Bronchial epithelial cell (primary cell): ENCODE data around the gene OBI1. TPM values are rescaled to one million over a fixed set of nuclear protein-coding genes. Genes with fewer than 3 reads are reported as not detected.

Source experiments
- DNase-seq: peaks from one replicate; pipeline ENCODE4 v3.0.0-alpha.2; 2010; ENCODE audit warnings: low read depth
- FAIRE-seq: peaks from 2 replicates; lab custom pipeline; 2011; peaks lifted over from hg19 to GRCh38; lab: Jason Lieb, UNC
- H3K27me3 ChIP-seq: 2 replicates; pipeline ENCODE4 v1.5.1; 2011; ENCODE audit warnings: low read length; ENCODE audit not compliant: control insufficient read depth, insufficient read depth
- H3K36me3 ChIP-seq: 2 replicates; pipeline ENCODE4 v1.5.1; 2011; ENCODE audit warnings: low read length; ENCODE audit not compliant: control insufficient read depth, insufficient read depth
- H3K4me3 ChIP-seq: 2 replicates; pipeline ENCODE4 v1.5.1; 2011; ENCODE audit warnings: mild to moderate bottlenecking, low read depth, low read length, control low read depth
- total RNA-seq: library from RNA; depleted of rRNA; stranded (reverse); fragments of >200 nt; gene quantifications from 2 replicates; pipeline ENCODE4 v1.2.1, GENCODE V29; 2014
- TF ChIP-seq, protein P1 (sequence below): IDR thresholded peaks from 2 replicates; pipeline ENCODE4 v1.5.1; 2011; ENCODE audit warnings: mild to moderate bottlenecking, moderate library complexity, low read length, control low read depth, inconsistent platforms; ENCODE audit not compliant: insufficient read depth, severe bottlenecking

The OBI1 gene
- total RNA-seq, 1 donor from 2014 or later = 16.6 TPM

GRCh38 chr13:78660495-78660857, 1.5 kb upstream of the OBI1 start:
- H3K27me3 ChIP-seq = no peaks in the 10 kb centered on the region
- DNase-seq (no peak), FAIRE-seq (no peak)
- TF ChIP-seq, protein P1, sequence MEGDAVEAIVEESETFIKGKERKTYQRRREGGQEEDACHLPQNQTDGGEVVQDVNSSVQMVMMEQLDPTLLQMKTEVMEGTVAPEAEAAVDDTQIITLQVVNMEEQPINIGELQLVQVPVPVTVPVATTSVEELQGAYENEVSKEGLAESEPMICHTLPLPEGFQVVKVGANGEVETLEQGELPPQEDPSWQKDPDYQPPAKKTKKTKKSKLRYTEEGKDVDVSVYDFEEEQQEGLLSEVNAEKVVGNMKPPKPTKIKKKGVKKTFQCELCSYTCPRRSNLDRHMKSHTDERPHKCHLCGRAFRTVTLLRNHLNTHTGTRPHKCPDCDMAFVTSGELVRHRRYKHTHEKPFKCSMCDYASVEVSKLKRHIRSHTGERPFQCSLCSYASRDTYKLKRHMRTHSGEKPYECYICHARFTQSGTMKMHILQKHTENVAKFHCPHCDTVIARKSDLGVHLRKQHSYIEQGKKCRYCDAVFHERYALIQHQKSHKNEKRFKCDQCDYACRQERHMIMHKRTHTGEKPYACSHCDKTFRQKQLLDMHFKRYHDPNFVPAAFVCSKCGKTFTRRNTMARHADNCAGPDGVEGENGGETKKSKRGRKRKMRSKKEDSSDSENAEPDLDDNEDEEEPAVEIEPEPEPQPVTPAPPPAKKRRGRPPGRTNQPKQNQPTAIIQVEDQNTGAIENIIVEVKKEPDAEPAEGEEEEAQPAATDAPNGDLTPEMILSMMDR = no peak
- H3K36me3 ChIP-seq = no peaks in the 10 kb centered on the region
- no peak overlapping the region for H3K4me3 ChIP-seq

DNA sequence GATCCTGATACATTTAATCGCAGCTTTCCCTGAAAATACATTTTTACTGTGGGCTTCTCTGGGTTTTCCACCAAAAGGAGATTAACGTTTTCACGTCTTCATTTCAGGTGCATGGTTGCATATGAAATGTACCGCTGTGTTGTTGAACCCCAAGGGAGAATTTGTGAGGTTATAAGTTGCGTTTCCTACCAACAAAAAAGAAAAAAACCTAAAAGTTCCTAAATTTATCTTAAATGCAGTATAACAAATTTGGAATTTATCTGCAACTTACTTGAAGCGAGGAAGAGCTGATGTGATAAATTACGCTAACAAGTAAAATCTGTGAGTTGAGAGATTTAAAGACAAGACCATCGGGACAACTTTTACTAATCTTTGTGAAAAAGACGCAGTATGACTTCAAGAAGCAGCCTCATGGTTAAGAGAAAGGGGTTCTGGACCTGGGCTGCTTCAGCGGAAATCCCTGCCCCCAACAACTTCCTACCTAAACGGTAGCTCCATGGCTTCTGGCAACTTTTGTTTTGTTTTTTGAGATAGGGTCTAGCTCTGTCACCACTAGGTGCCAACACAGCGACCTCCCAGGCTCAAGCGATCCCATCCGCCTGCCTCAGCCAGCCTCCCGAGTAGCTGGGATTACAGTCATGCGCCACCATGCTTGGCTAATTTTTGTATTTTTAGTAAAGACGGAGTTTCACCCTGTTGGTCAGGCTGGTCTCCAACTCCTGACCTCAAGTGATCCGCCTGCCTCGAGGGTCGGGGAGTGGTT, 958 bp upstream of the OBI1 start:
- DNase-seq (no peak), FAIRE-seq (no peak)
- Histone ChIP-seq H3K27me3 (no peaks in the 10 kb centered on the region), H3K36me3 (no peaks in the 10 kb centered on the region), H3K4me3 (peak overlapping the region; percentile 95)
- TF ChIP-seq, protein P1 = no peak

DNA sequence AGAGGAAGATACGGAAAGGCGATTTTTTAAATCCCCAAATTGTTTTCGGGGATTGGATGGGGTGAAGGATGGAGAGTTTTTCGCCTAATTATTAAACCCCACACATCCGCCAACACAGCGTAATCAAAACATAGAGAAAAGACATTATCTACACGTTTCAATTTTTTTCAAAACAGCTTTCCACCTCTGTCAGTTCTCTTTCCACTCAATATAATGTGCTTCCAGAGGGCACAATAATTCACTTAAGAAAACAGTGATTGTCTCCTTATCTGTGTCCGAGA, 435 bp upstream of the OBI1 start:
- no peaks in the 10 kb centered on the region for H3K36me3 ChIP-seq
- peak overlapping the region; percentile 95 for H3K4me3 ChIP-seq
- no peak for FAIRE-seq
- no peak for DNase-seq
- TF ChIP-seq, protein P1 = no peak
- no peaks in the 10 kb centered on the region for H3K27me3 ChIP-seq

DNA sequence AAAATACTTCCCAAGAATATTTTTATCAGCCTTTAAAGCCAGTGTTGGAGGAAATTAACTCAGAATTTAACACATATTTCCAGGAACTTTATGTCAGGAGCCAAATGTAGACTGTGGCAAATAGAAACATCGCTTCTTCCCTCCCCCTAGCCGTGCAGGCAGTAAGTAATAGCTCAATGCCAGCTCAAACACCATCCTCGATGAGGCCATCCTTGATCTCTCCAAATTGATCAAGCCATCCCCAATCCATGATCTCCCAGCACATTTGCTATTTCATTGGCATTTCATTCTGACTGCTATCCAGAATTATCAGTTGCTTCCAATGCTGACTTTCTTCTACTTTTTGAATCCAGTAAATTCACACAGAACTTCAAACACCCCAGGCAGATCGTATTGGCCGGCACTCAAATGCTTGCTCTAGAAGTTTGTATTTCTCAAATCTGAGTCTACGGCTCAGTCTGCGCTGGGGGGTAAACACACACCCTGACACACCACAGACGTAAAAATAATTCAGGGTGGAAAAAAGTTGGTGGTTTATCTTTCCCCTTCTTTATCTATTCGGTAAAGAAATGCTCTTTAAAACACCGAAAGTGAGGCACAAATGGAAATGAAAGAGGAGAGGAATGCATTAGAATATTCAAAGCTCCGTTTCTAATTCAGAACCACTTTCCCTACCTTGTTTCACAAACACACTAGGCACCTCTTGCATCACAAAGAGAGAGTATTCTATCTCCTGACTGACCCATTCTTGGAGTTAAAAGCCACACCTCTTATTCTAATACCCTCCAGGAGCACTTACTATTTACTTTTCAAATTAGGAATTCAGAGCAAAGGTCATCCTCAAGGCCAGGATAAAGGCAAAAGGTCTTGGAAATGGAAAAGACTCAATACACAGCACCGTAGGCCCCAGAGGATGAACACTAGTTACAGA, 991 bp downstream of the OBI1 start:
- H3K4me3 ChIP-seq = peak overlapping the region; percentile 95
- TF ChIP-seq, protein P1 = no peak
- H3K36me3 ChIP-seq = no peaks in the 10 kb centered on the region
- H3K27me3 ChIP-seq = no peaks in the 10 kb centered on the region
- FAIRE-seq = no peak
- DNase-seq = peak; percentile 44

DNA sequence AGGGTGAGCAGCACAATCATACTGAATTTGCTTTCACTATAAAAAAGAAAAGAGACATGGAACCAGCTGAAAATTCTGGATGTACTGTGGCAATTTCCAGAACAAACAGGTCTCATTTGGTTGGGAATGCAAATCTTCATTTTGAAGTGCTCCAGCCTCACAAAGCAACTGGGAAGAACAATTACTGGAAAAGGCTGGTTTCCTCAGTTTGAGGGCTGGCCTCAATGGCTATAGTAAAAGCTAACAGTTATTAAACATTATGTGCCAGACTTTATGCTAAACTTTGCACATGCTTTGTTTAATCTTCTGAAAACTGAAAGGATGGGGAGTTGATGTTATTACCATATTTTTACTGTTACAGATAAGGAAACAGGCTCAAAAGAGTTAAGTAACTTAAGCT, 3.0 kb downstream of the OBI1 start:
- H3K27me3 ChIP-seq = no peaks in the 10 kb centered on the region
- no peak for DNase-seq
- FAIRE-seq = no peak
- no peaks in the 10 kb centered on the region for H3K36me3 ChIP-seq
- TF ChIP-seq, protein P1 = no peak
- H3K4me3 ChIP-seq = no peak overlapping the region
